Femur (tissue), 1 donor: ENCODE measurements around the gene TSPEAR.

Experiments used
- DNase-seq: peaks from one replicate; pipeline ENCODE4 v3.0.0-alpha.2; 2017

TSPEAR gene

DNA sequence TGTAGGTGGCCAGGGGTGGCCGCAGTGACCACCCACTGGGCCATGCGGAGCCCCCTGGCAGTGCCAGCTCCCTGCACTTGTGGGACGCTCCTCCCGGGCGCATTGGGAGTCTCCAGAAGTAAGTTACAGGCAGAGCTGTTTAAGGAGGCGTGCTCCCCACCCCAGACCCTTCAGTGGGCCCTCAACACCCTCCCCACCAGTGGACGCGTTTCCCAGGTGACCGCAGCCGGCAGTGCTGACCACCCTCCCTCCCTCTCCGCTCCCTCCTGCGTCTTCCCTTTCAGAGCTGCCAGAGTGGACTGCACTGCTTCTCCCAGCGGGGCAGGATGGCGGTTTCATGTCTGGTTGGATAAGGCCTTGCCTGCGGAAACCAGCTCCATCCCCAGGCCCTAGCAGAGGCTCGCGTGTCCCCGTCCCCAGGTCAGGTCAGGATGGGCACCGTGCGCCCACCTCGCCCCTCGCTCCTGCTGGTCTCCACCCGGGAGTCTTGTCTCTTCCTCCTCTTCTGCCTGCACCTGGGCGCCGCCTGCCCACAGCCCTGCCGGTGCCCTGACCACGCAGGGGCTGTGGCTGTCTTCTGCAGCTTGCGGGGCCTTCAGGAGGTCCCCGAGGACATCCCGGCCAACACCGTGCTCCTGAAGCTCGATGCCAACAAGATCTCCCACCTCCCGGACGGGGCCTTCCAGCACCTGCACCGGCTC, 255.0 kb downstream of the TSPEAR start:
- DNase-seq = no peak

DNA sequence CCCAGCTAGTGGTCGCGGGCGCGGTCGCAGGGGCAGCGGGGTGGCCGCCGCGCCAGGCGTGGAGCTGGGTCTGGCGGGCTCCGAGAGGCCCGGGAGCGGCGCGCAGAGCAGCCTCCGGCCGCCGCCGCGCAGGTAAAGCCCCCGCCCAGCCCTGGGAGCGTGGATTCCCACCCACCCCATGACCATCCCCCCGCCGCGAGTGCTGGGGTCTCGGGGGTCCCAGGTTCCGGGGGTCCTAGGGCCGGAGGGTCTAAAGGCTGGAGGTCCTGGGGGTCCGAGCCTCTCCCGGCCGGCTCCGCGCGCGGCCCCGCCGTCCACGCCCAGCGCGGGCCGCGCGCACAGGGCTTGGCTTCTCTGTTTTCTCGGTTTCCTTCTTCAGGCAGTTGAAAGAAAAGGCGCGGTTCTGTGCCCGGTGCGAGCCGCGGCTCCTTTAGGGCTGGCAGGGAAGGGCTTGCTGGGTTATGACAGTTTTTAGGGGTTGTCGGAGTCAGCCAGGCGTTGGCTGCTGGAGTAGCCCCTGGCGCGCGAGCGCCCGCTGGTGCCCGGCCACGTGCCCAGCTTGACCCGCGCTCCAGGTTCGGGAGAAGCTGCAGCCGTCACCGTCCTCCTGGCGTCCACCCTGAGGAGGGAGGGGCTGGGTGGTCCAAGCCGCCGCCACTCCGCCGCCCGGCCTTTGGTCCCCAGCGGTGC, 255.7 kb downstream of the TSPEAR start:
- DNase-seq = peak; percentile 48

DNA sequence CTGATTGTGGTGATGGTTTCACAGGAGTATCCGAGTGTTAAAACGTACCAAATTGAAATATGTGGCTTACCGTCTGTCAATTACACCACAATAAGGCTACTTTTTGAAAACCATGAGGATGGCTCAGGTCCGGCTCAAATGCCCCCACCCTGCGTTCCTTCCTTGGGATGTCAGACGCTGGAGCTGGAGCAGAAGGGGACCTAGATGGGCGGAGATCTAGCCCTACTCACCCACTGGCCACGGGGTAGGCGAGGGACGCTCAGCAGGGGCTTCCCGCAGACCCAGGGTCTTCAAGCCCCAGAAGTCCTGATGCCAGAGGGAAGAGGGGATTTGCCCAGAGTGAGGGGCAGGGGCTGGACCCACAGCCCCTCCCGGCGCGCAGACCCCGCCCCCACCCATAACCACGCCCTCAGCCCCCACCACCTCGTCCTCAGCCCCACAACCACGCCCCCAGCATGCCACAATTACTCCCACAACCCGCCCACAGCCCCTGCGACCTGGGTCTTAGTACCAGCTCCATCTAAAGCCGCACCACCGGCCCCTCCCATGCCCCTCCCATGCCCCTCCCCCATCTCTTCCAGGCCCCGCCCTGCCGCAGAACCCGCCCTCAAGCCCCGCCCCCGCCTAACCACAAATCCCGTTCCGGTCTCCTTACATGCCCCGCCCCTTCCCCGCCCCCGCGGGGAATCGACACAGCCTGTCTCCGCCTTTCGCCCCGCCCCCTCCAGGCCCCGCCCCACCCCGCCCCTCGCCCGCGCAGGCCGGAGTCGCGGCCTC, 256.4 kb downstream of the TSPEAR start, which contains the start of gene LRRC3:
Gene LRRC3, plus strand, starts transcription at position 764 of the 777 bp plus-strand sequence. CDS start 1,135 bp downstream, outside the sequence.
- DNase-seq = peak; percentile 90

DNA sequence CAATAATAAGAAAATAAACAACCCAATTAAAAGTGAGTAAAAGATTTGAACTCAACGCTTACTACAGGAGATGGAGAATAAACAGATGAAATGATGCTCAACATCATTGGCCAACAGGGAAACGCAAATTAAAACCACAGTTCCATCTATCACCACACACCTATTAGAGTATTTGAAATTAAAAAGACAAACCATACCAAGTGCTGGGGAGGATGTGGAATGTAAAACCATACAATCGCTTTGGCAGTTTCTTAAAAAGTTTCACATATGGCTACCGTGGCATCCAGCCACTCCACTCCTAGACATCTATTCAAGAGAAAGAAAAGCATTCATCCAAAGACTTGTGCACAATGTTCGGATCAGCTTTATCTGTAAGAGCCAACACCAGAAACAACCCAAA, 257.3 kb downstream of the TSPEAR start:
- DNase-seq = no peak

DNA sequence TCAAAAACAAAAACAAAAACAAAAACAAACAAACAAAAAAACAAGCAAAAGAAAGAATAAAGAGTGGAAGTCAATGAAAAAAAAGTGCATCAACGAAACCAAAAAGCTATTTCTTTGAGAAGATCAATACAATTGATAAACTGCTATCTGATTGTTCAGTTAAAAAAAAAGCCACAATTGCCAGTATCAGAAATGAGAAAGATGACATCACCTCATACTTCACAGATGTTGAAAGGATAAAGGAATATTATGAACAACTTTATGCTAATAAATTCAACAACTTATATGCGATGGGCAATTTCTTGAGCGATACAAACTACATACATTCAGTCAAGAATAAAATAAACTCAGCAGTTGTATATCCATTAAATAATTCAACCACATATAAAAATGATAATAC, 258.3 kb downstream of the TSPEAR start:
- no peak for DNase-seq

DNA sequence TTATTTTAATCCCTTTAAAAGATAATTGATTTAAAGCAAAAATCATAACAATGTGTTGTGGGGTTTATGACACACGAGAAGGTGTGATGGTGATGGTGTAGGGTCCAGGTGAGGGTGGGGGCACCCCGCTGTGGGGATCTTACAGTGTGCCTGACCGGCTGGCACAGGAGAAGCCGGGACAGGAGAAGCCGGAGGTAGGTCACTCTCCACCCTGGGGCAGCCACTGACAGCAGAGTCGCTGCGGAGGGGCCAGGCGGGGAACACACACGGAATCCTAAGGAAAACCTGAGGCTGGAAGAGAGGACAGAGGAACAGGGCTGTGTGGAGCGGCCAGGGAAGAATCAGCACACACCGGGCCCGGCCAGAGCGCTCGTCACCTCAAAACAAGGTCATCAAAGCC, 260.4 kb downstream of the TSPEAR start:
- DNase-seq = no peak

DNA sequence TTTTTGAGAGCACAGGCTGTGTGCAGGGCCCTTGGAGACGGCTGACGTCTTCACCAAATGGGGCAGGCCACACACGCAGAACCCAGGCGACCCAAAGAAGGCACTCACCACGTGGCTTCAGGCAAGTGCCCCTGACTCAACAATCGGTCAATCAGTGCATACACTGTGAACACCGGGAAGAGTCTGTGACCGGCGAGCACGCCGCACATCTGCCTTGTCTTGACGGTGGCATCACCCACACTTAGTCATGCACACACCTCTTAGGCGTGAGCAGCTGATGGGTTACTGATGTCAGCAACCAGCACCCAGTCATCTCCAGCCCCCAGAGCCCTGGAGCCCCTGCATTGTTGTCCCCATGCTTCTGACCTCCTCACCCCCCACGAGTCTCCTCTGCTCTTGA, 261.0 kb downstream of the TSPEAR start:
- DNase-seq = no peak

DNA sequence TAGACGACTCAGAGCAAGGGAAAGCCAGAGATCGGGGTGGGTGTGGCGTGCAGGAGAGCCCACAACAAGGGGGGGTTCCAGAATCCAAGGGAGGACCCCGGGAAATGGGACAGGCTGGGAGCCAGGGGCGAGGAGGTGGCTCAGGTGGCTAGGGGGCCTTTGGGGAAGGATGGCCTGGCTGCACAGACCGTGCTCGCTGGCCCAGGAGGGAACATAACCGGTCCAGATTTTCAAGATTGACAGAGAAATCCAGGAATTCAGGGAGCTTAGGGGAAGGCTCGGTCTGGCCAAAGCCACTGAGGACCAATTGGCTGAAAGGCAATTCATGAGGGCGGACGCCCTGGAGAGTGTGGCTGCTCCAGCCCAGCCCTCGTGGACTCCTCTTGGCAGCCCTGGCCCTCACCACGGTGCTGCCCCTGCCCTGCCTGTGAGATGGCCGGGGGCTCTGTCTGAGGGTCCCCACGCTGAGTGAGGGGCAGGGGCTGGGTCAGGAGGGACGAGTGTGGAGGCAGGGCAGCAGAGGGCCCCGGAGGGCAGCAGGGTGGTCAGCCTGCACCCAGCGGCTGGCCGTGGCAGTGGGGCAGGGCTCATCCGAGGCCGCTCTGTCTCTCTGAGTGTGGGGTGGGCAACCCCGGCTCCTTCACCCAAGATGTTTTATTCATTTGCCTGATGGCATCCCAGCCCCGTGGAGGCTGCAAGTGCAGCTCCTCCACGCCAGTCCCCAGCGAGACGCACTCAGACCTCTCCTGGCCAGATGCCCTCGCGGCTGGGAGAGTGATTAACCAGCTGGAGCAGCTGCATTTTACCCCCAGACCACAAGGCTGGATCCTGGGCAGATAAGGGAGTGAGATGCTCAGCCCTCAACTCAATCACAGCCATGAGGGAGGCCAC, 261.7 kb downstream of the TSPEAR start:
- no peak for DNase-seq

DNA sequence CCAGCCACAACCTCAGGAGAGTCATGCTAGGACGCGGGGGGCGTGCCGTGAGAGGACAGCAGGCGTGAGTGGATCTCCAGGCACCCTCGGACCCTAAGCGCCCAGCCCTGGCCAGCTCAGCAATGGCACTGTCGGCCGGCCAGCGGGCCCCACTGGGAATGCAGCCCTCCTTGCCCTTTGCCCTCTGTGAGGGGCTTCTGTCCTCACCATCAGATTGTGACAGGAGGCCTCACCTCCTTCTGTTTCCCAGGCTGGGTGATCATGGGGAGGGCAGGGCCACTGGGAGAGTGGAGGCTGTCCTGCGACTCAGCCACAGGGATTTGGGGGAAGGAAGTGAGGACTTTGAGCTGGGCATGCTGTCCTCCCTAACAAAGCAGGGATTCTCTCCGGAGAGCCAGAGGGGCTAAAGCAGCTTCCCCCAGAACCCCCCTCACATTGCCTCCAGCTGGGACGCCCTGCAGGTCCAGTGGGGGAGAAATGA, 262.7 kb downstream of the TSPEAR start:
- DNase-seq = no peak
